Measurements from ENCODE around the gene USB1. TPM values are rescaled to one million over a fixed set of nuclear protein-coding genes. Genes with fewer than 3 reads are reported as not detected.

USB1 gene
- total and polyA plus RNA-seq, 11 donors, result 20.3 to 61.9 (median 34.4) TPM

DNA sequence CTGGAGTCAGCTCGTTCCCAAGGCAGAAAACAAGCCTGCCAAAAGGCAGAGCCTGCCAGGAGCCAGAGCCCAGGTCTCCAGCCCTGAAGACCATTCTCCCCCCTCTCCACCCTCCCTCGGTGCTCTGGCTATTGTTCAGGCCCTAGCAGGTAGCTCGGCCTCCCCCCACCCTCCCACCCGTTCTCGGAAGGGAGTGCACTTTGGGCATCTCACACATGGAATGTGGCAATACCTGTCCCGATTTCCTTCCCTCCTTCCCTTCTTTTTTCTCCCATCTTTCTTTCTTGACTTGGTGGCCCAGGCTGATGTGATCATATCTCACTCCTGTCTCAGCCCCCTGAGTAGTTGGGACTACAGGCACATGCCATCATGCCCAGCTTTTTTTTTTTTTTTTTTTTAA is 42.7 kb upstream of the USB1 start:
- H3K27me3 ChIP-seq, result no peaks in the 10 kb centered on the region
- H3K27ac ChIP-seq, result no peak overlapping the region
- ATAC-seq (no peak), DNase-seq (no peak)
- TF ChIP-seq, protein P1, sequence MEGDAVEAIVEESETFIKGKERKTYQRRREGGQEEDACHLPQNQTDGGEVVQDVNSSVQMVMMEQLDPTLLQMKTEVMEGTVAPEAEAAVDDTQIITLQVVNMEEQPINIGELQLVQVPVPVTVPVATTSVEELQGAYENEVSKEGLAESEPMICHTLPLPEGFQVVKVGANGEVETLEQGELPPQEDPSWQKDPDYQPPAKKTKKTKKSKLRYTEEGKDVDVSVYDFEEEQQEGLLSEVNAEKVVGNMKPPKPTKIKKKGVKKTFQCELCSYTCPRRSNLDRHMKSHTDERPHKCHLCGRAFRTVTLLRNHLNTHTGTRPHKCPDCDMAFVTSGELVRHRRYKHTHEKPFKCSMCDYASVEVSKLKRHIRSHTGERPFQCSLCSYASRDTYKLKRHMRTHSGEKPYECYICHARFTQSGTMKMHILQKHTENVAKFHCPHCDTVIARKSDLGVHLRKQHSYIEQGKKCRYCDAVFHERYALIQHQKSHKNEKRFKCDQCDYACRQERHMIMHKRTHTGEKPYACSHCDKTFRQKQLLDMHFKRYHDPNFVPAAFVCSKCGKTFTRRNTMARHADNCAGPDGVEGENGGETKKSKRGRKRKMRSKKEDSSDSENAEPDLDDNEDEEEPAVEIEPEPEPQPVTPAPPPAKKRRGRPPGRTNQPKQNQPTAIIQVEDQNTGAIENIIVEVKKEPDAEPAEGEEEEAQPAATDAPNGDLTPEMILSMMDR (IDR thresholded peaks at IDR 0.05), result no peak
- no peak overlapping the region for H3K4me3 ChIP-seq
- H3K9me3 ChIP-seq, result no peaks in the 10 kb centered on the region
- intact Hi-C loops (cut with DNase I), result no loop called here
- 70 to 80% (median 78%) methylated on average over 6 of the region's 6 CpGs for WGBS, 4 donors
- no peaks in the 10 kb centered on the region for H3K36me3 ChIP-seq
- no peaks in the 10 kb centered on the region for H3K4me1 ChIP-seq

DNA sequence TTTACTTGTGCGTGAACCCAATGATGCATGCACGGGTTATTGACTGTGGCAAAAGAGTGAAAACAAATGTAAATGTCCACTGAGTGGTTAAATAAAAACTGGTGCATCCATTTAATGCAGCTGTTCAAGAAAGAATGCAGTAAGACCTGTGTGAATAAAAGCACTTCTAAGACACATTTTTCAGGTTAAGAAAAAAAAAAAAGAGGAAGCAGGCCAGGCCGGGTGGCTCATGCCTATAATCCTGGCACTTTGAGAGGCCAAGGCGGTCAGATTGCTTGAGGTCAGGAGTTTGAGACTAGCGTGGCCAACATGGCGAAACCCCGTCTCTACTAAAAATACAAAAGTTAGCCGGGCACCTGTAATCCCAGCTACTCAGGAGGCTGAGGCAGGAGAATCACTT is 42.1 kb upstream of the USB1 start:
- no peak for DNase-seq
- H3K4me1 ChIP-seq, result no peaks in the 10 kb centered on the region
- H3K4me3 ChIP-seq, result no peak overlapping the region
- H3K9me3 ChIP-seq, result no peaks in the 10 kb centered on the region
- 80 to 90% (median 87%) methylated on average over 8 of the region's 8 CpGs for WGBS, 4 donors
- no peak for TF ChIP-seq POLR2A (IDR thresholded peaks at IDR 0.05)
- TF ChIP-seq, protein P1 (IDR thresholded peaks at IDR 0.05), result no peak
- intact Hi-C loops (cut with DNase I), result no loop called here
- ATAC-seq, result no peak
- no peaks in the 10 kb centered on the region for H3K27me3 ChIP-seq
- H3K27ac ChIP-seq, result no peak overlapping the region
- no peaks in the 10 kb centered on the region for H3K36me3 ChIP-seq

DNA sequence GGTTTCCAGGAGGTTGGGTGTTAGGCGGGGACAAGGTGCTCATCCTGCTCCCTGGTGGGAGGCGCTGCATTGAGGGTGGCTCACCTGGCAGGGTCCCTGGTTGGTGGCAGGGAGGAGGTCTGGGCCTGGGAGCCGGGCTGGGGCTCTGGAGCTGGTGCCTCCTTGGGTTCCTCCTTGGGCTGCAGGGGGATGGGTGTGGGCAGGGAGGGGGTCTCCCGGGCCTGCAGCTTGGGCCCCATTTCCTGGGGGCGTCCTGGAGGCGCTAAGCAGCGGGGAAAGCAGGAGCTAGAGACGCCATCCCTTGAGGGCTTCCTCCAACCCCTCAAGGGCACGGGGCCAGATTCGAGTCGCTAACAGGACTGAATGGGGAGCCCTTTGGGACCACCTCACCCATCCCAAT is 41.4 kb upstream of the USB1 start:
- ATAC-seq, result no peak
- WGBS, 4 donors, result 68 to 81% (median 79%) methylated on average over 11 of the region's 11 CpGs

DNA sequence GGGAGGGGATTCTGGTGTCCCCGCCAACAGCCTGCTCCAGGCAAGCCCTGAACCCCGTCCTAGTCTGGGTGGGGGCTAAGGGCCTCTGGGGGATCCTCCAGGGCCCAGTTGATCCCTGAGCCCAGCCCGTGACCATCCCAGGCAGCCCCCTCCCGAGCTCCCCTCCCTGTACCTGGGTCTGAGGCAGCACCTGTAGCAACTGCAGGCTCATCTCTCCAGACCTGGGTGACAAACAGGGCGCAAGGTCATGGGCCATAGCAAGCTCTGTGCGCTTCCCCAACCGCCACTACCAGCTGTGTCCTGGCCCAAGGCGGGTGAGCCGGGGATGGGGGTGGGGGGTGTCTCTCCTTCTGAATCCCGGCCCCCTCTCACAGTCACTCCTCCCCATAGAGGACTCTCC is 40.9 kb upstream of the USB1 start:
- ATAC-seq, result no peak

More for the DNA sequence above, 41.4 kb upstream of the USB1 start:
- no peaks in the 10 kb centered on the region for H3K36me3 ChIP-seq
- intact Hi-C loops (cut with DNase I), result no loop called here
- no peaks in the 10 kb centered on the region for H3K4me1 ChIP-seq
- no peak overlapping the region for H3K4me3 ChIP-seq
- DNase-seq, result no peak
- no peak overlapping the region for H3K27ac ChIP-seq
- TF ChIP-seq, protein P1 (IDR thresholded peaks at IDR 0.05), result no peak
- TF ChIP-seq POLR2A (IDR thresholded peaks at IDR 0.05), result no peak
- H3K9me3 ChIP-seq, result no peaks in the 10 kb centered on the region
- no peaks in the 10 kb centered on the region for H3K27me3 ChIP-seq

More for the DNA sequence above, 40.9 kb upstream of the USB1 start:
- intact Hi-C loops (cut with DNase I), result no loop called here
- DNase-seq, result no peak
- H3K36me3 ChIP-seq, result no peaks in the 10 kb centered on the region
- no peaks in the 10 kb centered on the region for H3K9me3 ChIP-seq
- H3K4me1 ChIP-seq, result no peaks in the 10 kb centered on the region
- no peak overlapping the region for H3K4me3 ChIP-seq
- WGBS, 4 donors, result 69 to 90% (median 77%) methylated on average over 8 to 10 of the region's 10 CpGs
- no peak for TF ChIP-seq POLR2A (IDR thresholded peaks at IDR 0.05)
- TF ChIP-seq, protein P1 (IDR thresholded peaks at IDR 0.05), result no peak
- no peaks in the 10 kb centered on the region for H3K27me3 ChIP-seq
- no peak overlapping the region for H3K27ac ChIP-seq

Measured in heart left ventricle (tissue), 16 donors.